Measurements from ENCODE around the gene SEMA6A.

The SEMA6A gene

DNA sequence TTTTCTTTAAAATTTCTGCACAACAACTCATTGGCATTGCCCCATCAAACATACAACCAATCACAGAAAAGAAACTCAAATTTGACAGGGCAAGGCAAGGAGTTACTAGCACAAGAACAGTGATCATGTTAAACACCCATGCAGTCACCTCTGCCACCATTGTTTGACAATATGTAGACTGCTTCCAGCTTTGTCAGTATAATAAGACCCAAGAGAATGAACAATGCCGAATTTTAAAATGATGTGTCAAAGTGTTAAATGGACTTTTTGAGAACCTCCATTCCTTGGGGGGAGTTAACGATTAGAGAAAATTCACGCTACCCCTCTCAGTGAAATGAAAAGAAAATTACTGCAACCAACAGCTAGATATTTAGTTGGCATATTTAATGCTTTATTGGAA is 109.2 kb downstream of the SEMA6A start:
- Histone ChIP-seq H3K4me1 (ENCODE audit: insufficient read depth, low read length) (peaks cover 4% of the 10 kb centered on the region), H3K9me3 (ENCODE audit: low read length) (no peaks in the 10 kb centered on the region), H3K27me3 (ENCODE audit: control insufficient read depth in 1 of 2, insufficient read depth in 2 of 2, low read length in 2 of 2) (no peaks in the 10 kb centered on the region), H3K36me3 (ENCODE audit: insufficient read depth, low read length) (peaks cover 8% of the 10 kb centered on the region), H3K4me3 (ENCODE audit: low read depth in 1 of 2, low read length in 2 of 2) (no peak overlapping the region), H3K27ac (ENCODE audit: low read depth, low read length) (no peak overlapping the region), H3K9ac (ENCODE audit: low read length) (no peak overlapping the region)

DNA sequence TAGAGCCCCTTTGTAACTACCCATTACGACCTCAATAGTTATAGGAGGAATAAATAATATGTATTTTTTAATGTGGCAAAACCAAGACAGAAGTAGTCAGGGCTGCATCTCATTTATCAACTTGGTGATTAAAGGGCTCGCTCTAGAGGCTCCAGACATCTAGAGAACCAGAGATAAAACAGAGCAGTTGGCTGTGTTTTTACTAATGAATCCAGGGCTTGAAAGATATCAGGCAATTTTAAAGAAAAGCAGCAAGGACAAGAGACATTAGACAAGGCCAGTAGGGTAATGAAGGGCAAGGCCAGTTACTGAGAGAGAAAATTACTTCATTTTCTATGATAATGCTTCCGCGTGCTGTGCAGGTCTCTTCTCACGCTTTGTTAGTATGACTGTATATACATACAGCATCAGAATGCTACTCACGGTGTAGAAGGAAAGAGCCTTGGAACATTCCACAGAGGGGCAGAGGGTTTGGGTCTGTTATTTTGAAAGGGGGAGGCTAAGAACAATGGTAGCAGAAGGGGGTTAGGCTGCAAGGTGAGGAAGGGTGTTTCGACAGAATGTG is 110.4 kb downstream of the SEMA6A start:
- peaks cover 4% of the 10 kb centered on the region for H3K4me1 ChIP-seq (ENCODE audit: insufficient read depth, low read length)
- no peak overlapping the region for H3K4me3 ChIP-seq (ENCODE audit: low read depth in 1 of 2, low read length in 2 of 2)
- H3K27ac ChIP-seq (ENCODE audit: low read depth, low read length) = no peak overlapping the region
- no peaks in the 10 kb centered on the region for H3K27me3 ChIP-seq (ENCODE audit: control insufficient read depth in 1 of 2, insufficient read depth in 2 of 2, low read length in 2 of 2)
- peaks cover 8% of the 10 kb centered on the region for H3K36me3 ChIP-seq (ENCODE audit: insufficient read depth, low read length)
- no peaks in the 10 kb centered on the region for H3K9me3 ChIP-seq (ENCODE audit: low read length)
- no peak overlapping the region for H3K9ac ChIP-seq (ENCODE audit: low read length)

DNA sequence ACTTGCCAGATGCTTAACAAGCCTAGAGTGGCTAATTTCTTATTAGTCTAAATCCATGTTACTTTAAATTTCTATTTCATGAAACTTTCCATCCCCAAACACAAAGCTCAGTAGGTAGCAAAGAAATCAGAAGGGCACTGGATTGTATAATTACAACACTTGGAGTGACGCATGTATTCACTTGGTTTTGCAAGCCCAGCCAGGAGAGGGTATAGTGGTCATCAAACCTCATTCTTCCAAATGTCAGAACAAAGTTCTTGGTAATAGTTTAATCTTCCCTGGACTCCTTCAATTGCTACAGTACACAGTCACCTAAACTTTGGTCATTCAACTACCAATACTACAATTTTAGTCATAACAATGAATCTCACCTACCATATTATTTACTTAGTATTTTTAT is 112.1 kb downstream of the SEMA6A start:
- Histone ChIP-seq H3K4me1 (ENCODE audit: insufficient read depth, low read length) (peaks cover 4% of the 10 kb centered on the region), H3K27ac (ENCODE audit: low read depth, low read length) (no peak overlapping the region), H3K27me3 (ENCODE audit: control insufficient read depth in 1 of 2, insufficient read depth in 2 of 2, low read length in 2 of 2) (no peaks in the 10 kb centered on the region), H3K4me3 (ENCODE audit: low read depth in 1 of 2, low read length in 2 of 2) (no peak overlapping the region), H3K9ac (ENCODE audit: low read length) (no peak overlapping the region), H3K36me3 (ENCODE audit: insufficient read depth, low read length) (no peaks in the 10 kb centered on the region), H3K9me3 (ENCODE audit: low read length) (no peaks in the 10 kb centered on the region)

- Histone ChIP-seq H3K27ac (ENCODE audit: low read depth, low read length) (no peak overlapping the region), H3K9ac (ENCODE audit: low read length) (no peak overlapping the region), H3K4me3 (ENCODE audit: low read depth in 1 of 2, low read length in 2 of 2) (no peak overlapping the region), H3K9me3 (ENCODE audit: low read length) (no peaks in the 10 kb centered on the region), H3K36me3 (ENCODE audit: insufficient read depth, low read length) (no peaks in the 10 kb centered on the region), H3K27me3 (ENCODE audit: control insufficient read depth in 1 of 2, insufficient read depth in 2 of 2, low read length in 2 of 2) (no peaks in the 10 kb centered on the region), H3K4me1 (ENCODE audit: insufficient read depth, low read length) (peaks cover 11% of the 10 kb centered on the region)
Measured at GRCh38 chr5:116459301-116459700, 115.3 kb downstream of the SEMA6A start.

GRCh38 chr5:116457062-116457461 is 117.6 kb downstream of the SEMA6A start:
- Histone ChIP-seq H3K4me3 (ENCODE audit: low read depth in 1 of 2, low read length in 2 of 2) (no peak overlapping the region), H3K27ac (ENCODE audit: low read depth, low read length) (no peak overlapping the region), H3K4me1 (ENCODE audit: insufficient read depth, low read length) (peaks cover 18% of the 10 kb centered on the region), H3K9ac (ENCODE audit: low read length) (no peak overlapping the region), H3K36me3 (ENCODE audit: insufficient read depth, low read length) (no peaks in the 10 kb centered on the region), H3K27me3 (ENCODE audit: control insufficient read depth in 1 of 2, insufficient read depth in 2 of 2, low read length in 2 of 2) (no peaks in the 10 kb centered on the region), H3K9me3 (ENCODE audit: low read length) (no peaks in the 10 kb centered on the region)

- Histone ChIP-seq H3K4me1 (ENCODE audit: insufficient read depth, low read length) (peaks cover 18% of the 10 kb centered on the region), H3K9me3 (ENCODE audit: low read length) (no peaks in the 10 kb centered on the region), H3K27ac (ENCODE audit: low read depth, low read length) (no peak overlapping the region), H3K27me3 (ENCODE audit: control insufficient read depth in 1 of 2, insufficient read depth in 2 of 2, low read length in 2 of 2) (no peaks in the 10 kb centered on the region), H3K4me3 (ENCODE audit: low read depth in 1 of 2, low read length in 2 of 2) (no peak overlapping the region), H3K36me3 (ENCODE audit: insufficient read depth, low read length) (no peaks in the 10 kb centered on the region), H3K9ac (ENCODE audit: low read length) (no peak overlapping the region)
Measured at GRCh38 chr5:116456036-116456435, 118.6 kb downstream of the SEMA6A start.

- Histone ChIP-seq H3K27ac (ENCODE audit: low read depth, low read length) (no peak overlapping the region), H3K9me3 (ENCODE audit: low read length) (no peaks in the 10 kb centered on the region), H3K36me3 (ENCODE audit: insufficient read depth, low read length) (no peaks in the 10 kb centered on the region), H3K9ac (ENCODE audit: low read length) (no peak overlapping the region), H3K4me3 (ENCODE audit: low read depth in 1 of 2, low read length in 2 of 2) (no peak overlapping the region), H3K4me1 (ENCODE audit: insufficient read depth, low read length) (peaks cover 18% of the 10 kb centered on the region), H3K27me3 (ENCODE audit: control insufficient read depth in 1 of 2, insufficient read depth in 2 of 2, low read length in 2 of 2) (no peaks in the 10 kb centered on the region)
Measured at GRCh38 chr5:116455061-116455460, 119.6 kb downstream of the SEMA6A start.

DNA sequence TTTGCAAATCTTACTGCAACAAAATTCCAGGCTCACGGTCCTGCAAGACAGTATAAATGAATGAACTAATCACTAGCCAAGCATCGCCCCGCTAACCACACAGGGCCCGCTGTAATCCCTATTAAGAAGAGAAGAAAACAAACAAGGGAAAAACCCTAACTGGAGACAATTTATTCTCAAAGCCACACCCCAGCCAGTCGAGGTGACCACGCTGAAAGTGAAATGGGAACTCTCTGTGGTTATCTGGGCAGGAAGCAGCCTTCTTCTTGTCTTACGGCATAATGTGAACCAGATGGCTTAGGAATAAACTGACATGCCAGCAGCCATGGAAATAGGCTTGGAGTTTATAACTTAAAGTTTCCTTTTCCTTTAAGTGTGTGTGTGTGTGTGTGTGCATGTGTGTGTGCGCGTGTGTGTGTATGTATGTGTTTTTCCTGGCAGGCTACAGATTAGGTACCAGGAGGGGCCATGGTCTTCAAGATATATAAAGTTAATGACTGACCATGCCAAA is 120.2 kb downstream of the SEMA6A start:
- Histone ChIP-seq H3K27me3 (ENCODE audit: control insufficient read depth in 1 of 2, insufficient read depth in 2 of 2, low read length in 2 of 2) (no peaks in the 10 kb centered on the region), H3K9ac (ENCODE audit: low read length) (no peak overlapping the region), H3K27ac (ENCODE audit: low read depth, low read length) (no peak overlapping the region), H3K9me3 (ENCODE audit: low read length) (no peaks in the 10 kb centered on the region), H3K4me3 (ENCODE audit: low read depth in 1 of 2, low read length in 2 of 2) (peak overlapping the region in 1 of 2 donors; percentile 22), H3K4me1 (ENCODE audit: insufficient read depth, low read length) (peaks cover 18% of the 10 kb centered on the region), H3K36me3 (ENCODE audit: insufficient read depth, low read length) (no peaks in the 10 kb centered on the region)

DNA sequence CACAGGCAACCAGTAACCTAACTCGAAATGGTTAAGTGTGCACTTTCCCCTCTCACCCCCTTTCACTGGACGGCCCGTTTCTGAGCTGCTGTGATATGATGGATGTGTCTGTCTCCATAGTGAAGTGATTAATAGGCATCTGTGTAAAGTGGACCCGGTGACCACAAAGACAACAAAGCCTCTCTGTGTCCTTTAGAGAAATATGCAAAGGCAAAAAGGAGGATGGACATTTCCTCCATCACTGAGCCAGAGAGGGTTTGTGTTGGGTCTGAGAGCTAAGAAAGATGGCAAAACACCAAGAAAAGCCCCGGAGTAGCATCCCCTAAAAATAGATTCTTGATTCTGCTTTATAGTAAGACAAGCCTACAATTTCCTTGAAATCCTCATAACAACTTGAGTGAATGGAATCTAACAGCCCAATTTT is 120.6 kb downstream of the SEMA6A start:
- H3K36me3 ChIP-seq (ENCODE audit: insufficient read depth, low read length) = no peaks in the 10 kb centered on the region
- no peak overlapping the region for H3K27ac ChIP-seq (ENCODE audit: low read depth, low read length)
- H3K27me3 ChIP-seq (ENCODE audit: control insufficient read depth in 1 of 2, insufficient read depth in 2 of 2, low read length in 2 of 2) = no peaks in the 10 kb centered on the region
- no peaks in the 10 kb centered on the region for H3K9me3 ChIP-seq (ENCODE audit: low read length)
- peak overlapping the region in 1 of 2 donors; percentile 22 for H3K4me3 ChIP-seq (ENCODE audit: low read depth in 1 of 2, low read length in 2 of 2)
- H3K9ac ChIP-seq (ENCODE audit: low read length) = no peak overlapping the region
- peaks cover 18% of the 10 kb centered on the region for H3K4me1 ChIP-seq (ENCODE audit: insufficient read depth, low read length)

DNA sequence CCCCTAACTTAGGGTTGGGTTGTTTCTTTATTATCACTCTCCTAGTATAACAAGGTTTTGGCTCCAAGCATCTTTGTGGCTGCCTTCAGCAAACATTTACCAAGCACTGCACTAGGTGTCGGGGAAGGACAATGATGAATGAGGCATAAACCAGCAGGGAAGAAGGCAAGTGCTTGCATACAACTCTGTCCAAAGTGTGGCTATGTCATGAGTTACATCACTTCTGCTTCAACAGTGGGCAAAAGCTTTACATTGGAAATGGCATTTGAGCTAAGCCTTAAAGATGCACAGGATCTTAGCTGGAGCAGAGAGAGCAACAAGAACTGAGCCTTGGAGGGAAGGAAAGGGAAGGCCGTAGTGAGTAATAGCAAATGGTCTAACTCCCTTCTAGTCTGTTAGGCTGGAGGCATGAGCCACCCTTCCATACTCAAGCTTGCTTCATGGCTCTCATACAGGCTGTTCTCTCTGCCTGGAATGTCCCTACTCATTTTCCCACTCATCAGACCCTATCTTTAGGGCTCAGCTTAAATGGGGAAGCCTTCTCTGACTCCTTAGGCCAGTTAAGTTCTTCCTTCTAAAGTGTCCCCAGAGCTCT is 121.8 kb downstream of the SEMA6A start:
- no peak overlapping the region for H3K9ac ChIP-seq (ENCODE audit: low read length)
- no peak overlapping the region for H3K27ac ChIP-seq (ENCODE audit: low read depth, low read length)
- H3K4me1 ChIP-seq (ENCODE audit: insufficient read depth, low read length) = peaks cover 18% of the 10 kb centered on the region
- H3K4me3 ChIP-seq (ENCODE audit: low read depth in 1 of 2, low read length in 2 of 2) = no peak overlapping the region
- no peaks in the 10 kb centered on the region for H3K27me3 ChIP-seq (ENCODE audit: control insufficient read depth in 1 of 2, insufficient read depth in 2 of 2, low read length in 2 of 2)
- H3K9me3 ChIP-seq (ENCODE audit: low read length) = no peaks in the 10 kb centered on the region
- no peaks in the 10 kb centered on the region for H3K36me3 ChIP-seq (ENCODE audit: insufficient read depth, low read length)

- Histone ChIP-seq H3K9ac (ENCODE audit: low read length) (no peak overlapping the region), H3K27me3 (ENCODE audit: control insufficient read depth in 1 of 2, insufficient read depth in 2 of 2, low read length in 2 of 2) (no peaks in the 10 kb centered on the region), H3K4me3 (ENCODE audit: low read depth in 1 of 2, low read length in 2 of 2) (no peak overlapping the region), H3K9me3 (ENCODE audit: low read length) (no peaks in the 10 kb centered on the region), H3K36me3 (ENCODE audit: insufficient read depth, low read length) (peaks cover 5% of the 10 kb centered on the region), H3K4me1 (ENCODE audit: insufficient read depth, low read length) (peaks cover 18% of the 10 kb centered on the region), H3K27ac (ENCODE audit: low read depth, low read length) (no peak overlapping the region)
Measured at GRCh38 chr5:116451905-116452450, 122.6 kb downstream of the SEMA6A start.

DNA sequence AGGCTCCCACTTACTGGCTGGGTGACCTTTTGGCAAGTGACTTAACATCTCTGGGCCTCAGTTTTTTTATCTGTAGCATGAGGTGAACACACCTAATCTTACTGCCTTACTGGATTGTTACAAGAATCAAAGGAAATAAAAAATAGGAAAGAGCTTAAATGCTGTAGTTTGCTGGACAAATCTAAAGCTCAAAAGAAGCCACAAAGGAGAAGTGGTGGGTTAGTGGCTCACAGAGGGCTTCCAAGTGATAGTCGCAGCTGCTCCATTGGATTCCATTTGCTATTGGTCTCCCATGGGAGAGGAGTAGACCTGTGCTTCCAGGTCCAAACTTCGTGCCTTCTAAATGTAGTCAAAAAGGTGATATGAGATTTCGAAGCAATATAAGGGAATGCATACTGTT is 123.6 kb downstream of the SEMA6A start:
- H3K27ac ChIP-seq (ENCODE audit: low read depth, low read length) = no peak overlapping the region
- no peak overlapping the region for H3K4me3 ChIP-seq (ENCODE audit: low read depth in 1 of 2, low read length in 2 of 2)

More for the DNA sequence above, 123.6 kb downstream of the SEMA6A start:
- H3K9me3 ChIP-seq (ENCODE audit: low read length) = no peaks in the 10 kb centered on the region
- peaks cover 14% of the 10 kb centered on the region for H3K36me3 ChIP-seq (ENCODE audit: insufficient read depth, low read length)
- peaks cover 18% of the 10 kb centered on the region for H3K4me1 ChIP-seq (ENCODE audit: insufficient read depth, low read length)
- H3K27me3 ChIP-seq (ENCODE audit: control insufficient read depth in 1 of 2, insufficient read depth in 2 of 2, low read length in 2 of 2) = no peaks in the 10 kb centered on the region
- no peak overlapping the region for H3K9ac ChIP-seq (ENCODE audit: low read length)

All from muscle layer of colon (tissue), 2 donors.